ENCODE data around the gene TLK1. TPM values are rescaled to one million over a fixed set of nuclear protein-coding genes. Genes with fewer than 3 reads are reported as not detected.

The TLK1 gene
- total and polyA plus RNA-seq, 2 of the 4 experiments (the other 2 are of a cell fraction) = 7.3 to 12.5 TPM

- POLR2A ChIA-PET (ENCODE audit: unreplicated experiment) = no interaction called here
- no peak overlapping the region for H3K14ac ChIP-seq (replicated peaks; ENCODE audit: low read depth, low read length)
- H3K4me3 ChIP-seq (ENCODE audit: insufficient read depth, low read depth, low read length) = no peak overlapping the region
- in situ Hi-C loops (cut with MboI; ENCODE audit: low sequenced_read_pairs) = no loop called here
- no peaks in the 10 kb centered on the region for H3K9me3 ChIP-seq (ENCODE audit: control insufficient read depth, insufficient read depth, low read length)
- no peak overlapping the region for H3K18ac ChIP-seq (ENCODE audit: low read depth, low read length)
- H2AFZ ChIP-seq (replicated peaks; ENCODE audit: low read length, poor library complexity) = no peak overlapping the region
- H3K9ac ChIP-seq (ENCODE audit: low read depth, low read length) = no peak overlapping the region
- H3K23ac ChIP-seq (ENCODE audit: low read depth, low read length) = no peak overlapping the region
- DNase-seq (no peak), ATAC-seq (ENCODE audit: low read depth) (no peak)
- CTCF ChIA-PET = no interaction called here
- no peak overlapping the region for H2BK15ac ChIP-seq (ENCODE audit: low read depth, low read length)
- H2AK5ac ChIP-seq (ENCODE audit: low read depth, low read length) = no peak overlapping the region
- H3K9me1 ChIP-seq (ENCODE audit: insufficient read depth, low read length) = no peaks in the 10 kb centered on the region; the same call in 1 of the 2 replicates
- H3K79me1 ChIP-seq (ENCODE audit: low read depth in 1 of 2, low read length in 2 of 2) = peaks cover 19 to 64% of the 10 kb centered on the region in 2 experiments
- intact Hi-C loops (cut with micrococcal nuclease) = no loop called here
- no peak overlapping the region for H4K5ac ChIP-seq (ENCODE audit: low read depth, low read length)
- TF ChIP-seq CHD1 (IDR thresholded peaks at IDR 0.05; ENCODE audit: low read depth, low read length) (no peak), ELK1 (IDR thresholded peaks at IDR 0.05; ENCODE audit: borderline replicate concordance, low read depth, low read length) (no peak), FOS (IDR thresholded peaks at IDR 0.05; ENCODE audit: low read depth, low read length) (no peak), CEBPB (IDR thresholded peaks at IDR 0.05; ENCODE audit: low read depth, low read length) (no peak), RAD21 (IDR thresholded peaks at IDR 0.05; ENCODE audit: low read length) (no peak), BHLHE40 (IDR thresholded peaks at IDR 0.05; ENCODE audit: low read depth, low read length) (no peak), RFX5 (IDR thresholded peaks at IDR 0.05; ENCODE audit: low read depth, low read length) (no peak), USF2 (IDR thresholded peaks at IDR 0.05; ENCODE audit: low read depth, low read length) (no peak), MXI1 (IDR thresholded peaks at IDR 0.05; ENCODE audit: borderline replicate concordance, low read depth, low read length) (no peak), NFE2L2 (IDR thresholded peaks at IDR 0.05; ENCODE audit: low read depth, low read length) (no peak)
- no peak overlapping the region for H3K56ac ChIP-seq (ENCODE audit: extremely low read depth, insufficient read depth, low read length)
- no peak overlapping the region for H3K4me2 ChIP-seq (ENCODE audit: low read depth, low read length)
- H3K27ac ChIP-seq (ENCODE audit: insufficient read depth, low read length) = no peak overlapping the region
- no peak overlapping the region for H2BK5ac ChIP-seq (ENCODE audit: low read depth, low read length, poor library complexity, severe bottlenecking)
- BruUV-seq (replicated peaks) = no TSS peak
- no peak overlapping the region for H2AK9ac ChIP-seq (replicated peaks; ENCODE audit: low read depth, low read length, poor library complexity)
- H3K4me1 ChIP-seq (ENCODE audit: control insufficient read depth, insufficient read depth, low read length) = no peaks in the 10 kb centered on the region
- H4K20me1 ChIP-seq (ENCODE audit: insufficient read depth, low read length) = peaks cover 57% of the 10 kb centered on the region
- H2BK120ac ChIP-seq (ENCODE audit: low read depth, low read length) = no peak overlapping the region
- no peak overlapping the region for H4K8ac ChIP-seq (ENCODE audit: low read depth in 2 of 2, low read length in 2 of 2)
- H2BK20ac ChIP-seq (ENCODE audit: low read depth, low read length) = no peak overlapping the region
- H3K4ac ChIP-seq (ENCODE audit: low read depth, low read length) = no peak overlapping the region
- H4K91ac ChIP-seq (ENCODE audit: insufficient read depth, low read depth, low read length) = no peak overlapping the region
- WGBS, 2 experiments (ENCODE audit: extremely low coverage in 2 of 2, insufficient read length in 1 of 2) = no CpG with 5 or more reads among the region's 1 CpG
- no peaks in the 10 kb centered on the region for H3K27me3 ChIP-seq (ENCODE audit: control insufficient read depth, insufficient read depth, low read length)
- H3K36me3 ChIP-seq (ENCODE audit: control insufficient read depth, insufficient read depth, low read length) = no peaks in the 10 kb centered on the region
- dilution Hi-C loops (cut with HindIII; ENCODE audit: low sequenced_read_pairs, unreplicated experiment) = no loop called here
Measured at GRCh38 chr2:171128461-171128860, 32.2 kb downstream of the TLK1 start.
